GM18520 (cell line): ENCODE measurements around the gene PPP1R27.
"Not testable (repeated sequence)": the region's sequence is repeated elsewhere in the genome, so short reads cannot be mapped to it uniquely, and the experiment has no call there.

Experiments
- ATAC-seq: cut with Tn5 transposase; IDR thresholded peaks from one replicate; pipeline ENCODE4 v1.9.1; 2021; ENCODE audit not compliant: unreplicated experiment

The PPP1R27 gene

DNA sequence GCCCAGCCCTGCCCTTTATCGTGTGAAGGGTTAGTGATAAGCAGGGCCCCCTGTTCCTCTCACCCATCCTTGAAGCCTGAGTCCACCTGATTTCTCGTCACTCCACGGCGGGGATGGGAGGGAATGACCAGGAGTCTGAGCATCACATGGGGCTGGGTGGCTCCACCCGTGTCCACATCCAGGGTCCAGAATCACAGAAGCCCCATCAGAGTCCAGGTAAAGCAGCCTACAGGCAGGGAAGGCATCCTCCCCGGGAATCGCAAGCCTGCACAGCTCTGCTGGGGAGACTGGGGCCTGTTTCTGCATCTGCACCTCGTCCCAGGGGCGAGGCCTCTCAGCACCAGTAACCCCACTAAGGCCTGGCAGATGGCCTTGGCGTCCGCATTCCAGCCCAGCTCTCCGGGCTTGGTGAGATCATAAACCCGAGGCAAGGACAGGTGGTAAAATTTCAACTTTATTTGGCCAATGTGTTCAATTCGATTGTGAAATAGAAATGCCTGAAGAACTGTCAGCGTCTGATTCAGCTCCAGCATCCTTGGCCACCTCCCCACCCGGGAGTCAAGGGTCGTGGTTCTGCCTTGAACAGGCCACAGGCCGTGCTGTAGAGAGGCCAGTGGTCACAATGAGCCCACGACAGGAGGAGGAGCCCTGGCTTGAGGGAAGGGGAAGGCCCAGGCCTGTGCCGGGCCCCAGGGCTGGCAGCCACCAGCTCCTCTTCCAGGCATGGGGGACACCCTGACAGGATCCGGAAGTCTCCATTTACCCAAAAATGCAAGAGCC lies 8.1 kb upstream of the PPP1R27 start:
- ATAC-seq, result no peak

DNA sequence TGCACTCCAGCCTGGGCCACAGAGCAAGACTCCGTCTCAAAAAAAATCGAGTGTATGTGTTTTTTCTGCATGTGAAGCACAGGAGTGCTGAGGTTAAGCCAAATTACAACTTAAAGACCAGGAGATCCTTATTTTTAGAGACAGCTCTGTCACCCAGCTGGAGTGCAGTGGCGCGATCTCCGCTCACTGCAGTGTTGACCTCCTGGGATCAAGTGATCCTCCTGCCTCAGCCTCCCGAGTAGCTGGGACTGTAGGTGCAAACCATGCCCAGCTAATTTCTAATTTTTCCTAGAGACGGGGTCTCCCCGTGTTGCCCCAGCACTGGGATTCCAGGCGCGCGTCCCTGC lies 7.5 kb upstream of the PPP1R27 start:
- no peak for ATAC-seq

DNA sequence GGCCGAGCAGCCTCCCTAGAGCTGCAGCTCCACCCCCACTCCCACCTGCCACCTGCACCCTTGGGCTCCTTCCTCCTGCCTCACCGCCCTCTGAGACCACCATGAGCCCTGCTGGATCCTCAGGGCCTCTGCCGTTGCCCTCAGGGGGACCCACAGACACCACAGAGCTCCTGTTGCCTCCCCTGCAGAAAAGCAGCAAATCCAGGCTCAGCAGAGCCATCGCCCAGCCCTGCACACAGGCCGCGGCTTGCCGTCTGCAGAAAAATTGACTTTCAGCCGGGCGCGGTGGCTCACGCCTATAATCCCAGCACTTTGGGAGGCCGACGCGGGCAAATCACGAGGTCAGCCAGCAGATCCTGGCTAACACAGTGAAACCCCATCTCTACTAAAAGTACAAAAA lies 7.0 kb upstream of the PPP1R27 start:
- ATAC-seq, result no peak

DNA sequence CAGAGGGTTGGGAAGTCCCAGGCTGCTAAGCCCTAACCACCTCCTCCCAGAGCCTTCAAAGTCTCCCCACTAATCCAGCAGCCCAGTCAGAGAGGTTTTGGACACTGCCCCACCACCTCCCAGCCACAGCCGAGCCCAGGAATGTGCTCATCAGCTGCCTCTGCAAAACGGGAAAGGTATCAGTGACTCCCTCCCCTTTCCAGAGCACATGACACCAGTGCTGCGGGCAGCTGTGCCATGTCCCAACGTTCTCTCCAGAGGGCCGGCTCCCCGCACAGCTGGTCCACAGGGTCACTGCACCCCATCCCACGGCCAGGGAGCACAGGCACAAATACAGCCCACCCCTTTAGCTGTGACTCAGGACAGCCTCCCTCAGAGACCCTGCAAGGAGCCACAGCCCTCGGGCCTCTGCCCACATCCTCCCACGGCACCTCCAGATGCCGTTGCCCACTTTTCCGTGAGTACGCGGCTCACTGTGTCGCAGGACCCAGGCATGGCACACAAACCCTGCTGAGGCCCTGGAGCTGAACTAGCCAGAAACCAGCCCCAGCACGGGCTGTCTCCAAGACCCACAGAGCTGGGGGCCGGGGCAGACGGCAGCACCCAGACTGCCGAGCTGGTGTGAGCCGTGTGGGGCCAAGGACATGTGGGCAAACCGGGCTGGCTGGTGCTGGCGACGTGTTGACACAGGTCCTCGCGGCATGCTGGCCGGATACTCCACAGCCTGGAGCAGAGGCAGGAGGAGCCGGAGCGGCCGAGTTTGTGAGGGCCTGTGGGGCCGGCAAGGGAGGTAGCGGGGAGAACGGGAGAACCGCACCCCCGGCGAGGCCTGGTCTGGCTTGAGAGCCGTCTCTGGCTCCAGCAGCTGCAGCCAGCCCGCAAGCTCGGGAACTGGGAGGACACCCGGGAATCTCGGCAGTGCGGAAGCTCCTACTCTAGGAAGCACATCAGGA lies 6.3 kb upstream of the PPP1R27 start:
- ATAC-seq, result no peak

DNA sequence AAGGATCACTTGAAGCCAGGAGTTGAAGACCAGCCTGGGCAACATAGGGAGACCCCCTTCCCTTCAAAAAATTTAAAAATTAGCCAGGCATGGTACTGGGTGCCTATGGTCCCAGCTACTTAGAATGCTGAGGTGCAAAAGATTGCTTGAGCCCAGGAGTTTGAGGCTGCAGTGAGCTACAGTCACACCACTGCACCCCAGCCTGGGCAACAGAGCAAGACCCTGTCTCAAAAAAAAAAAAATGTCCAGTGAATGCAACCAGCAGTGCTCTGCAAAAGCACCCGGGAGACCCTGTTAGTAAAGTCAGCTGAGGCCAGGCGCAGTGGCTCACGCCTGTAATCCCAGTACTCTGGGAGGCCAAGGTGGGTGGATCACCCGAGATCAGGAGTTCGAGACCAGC lies 5.2 kb upstream of the PPP1R27 start:
- not testable (repeated sequence) for ATAC-seq

DNA sequence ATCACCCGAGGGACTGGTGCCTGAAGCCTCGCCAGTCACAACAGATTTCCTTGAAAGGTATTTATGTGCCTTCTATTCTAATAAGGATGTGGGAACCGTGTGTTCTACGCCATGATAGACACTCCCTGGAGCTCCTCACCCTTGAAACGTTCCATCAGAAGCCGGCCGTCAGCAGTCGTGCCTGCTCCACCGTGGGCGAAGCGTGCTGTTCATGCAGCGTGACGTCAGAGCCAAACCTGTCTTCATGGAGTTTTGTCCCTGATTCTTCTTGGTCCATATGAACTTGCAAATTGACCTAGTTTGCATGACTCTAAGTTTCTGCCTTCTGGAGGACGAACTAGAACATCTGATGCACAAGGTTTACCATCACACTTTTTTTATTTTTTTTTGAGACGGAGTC lies 4.5 kb upstream of the PPP1R27 start:
- no peak for ATAC-seq

DNA sequence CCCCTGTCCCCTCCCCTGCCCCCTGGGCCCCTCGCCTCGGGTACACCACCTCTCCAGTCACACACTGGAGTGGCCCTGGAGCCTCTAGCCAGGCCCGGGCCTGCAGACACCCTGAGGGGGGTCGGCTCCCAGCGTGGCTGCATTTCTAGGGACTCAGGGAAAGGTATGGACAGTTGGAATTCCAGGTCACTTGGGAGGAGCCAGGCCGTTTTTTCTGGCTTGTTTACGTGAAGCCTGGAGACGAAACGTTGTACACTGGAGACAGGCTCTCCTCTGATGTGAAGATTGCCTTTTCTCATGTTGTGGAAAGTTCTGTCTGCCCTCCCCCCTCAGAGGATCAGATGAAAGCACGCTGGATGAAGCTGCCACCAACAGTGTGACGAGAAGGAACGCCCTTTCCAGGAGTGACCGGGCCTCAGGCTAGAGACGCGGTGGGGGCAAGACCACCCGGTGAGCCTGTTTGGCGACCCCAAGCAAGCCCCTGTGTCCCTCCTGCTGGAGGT lies 4.0 kb upstream of the PPP1R27 start:
- ATAC-seq, result no peak

DNA sequence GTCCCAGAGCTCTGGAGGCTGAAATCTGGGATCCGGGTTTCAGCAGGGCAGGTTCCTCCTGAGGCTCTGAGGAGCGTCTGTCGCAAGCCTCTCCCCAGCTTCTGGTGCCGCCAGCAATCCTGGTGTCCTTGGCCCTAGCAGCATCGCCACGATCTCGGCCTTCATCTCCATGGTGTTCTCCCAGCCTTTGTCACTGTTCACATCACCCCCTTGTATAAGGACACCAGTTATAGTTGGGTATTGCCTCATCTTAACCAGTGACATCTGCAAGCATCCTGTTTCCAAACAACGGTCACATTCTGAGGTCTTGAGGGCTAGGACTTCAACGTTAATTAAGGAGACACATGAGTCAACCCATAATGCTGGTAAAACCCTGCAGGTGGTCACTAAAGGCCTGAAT lies 2.8 kb upstream of the PPP1R27 start:
- no peak for ATAC-seq

DNA sequence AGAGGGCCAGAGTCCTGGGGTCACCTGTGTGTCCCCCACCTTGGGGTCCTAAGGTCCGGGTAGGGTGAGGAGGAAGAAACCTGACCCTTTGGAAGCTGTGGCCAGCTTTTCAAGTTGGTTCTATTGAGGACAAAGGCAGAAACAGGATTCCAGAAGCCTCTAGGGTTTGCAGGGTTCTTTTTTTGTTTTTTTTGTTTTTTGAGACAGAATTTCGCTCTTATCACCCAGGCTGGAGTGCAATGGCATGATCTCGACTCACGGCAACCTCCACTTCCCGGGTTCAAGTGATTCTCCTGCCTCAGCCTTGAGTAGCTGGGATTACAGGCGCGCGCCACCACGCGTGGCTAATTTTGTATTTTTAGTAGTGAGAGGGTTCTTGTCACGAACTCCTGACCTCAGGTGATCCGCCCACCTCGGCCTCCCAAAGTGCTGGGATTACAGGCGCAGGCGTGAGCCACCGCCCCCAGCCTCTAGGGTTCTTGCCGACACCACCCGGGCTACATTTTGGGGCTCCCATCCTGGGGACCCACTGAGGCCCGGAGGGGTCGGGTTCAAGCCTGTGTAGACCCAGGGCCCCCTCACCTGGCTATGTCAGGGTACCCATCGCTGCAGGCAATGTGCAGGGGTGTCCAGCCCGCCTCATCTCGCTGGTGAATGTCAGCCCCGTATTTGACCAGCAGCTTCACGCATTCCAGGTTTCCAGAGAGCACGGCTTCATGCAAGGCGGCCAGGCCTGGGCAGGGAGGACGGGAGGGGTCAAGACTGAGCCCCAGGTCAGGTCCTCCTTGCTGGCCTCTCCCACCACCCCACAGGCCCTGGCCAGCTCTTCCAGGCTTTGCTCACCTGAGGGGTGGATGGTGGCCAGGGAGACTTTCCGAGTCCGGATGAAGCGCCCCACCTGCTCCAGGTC lies 674 bp downstream of the PPP1R27 start:
- no peak for ATAC-seq

DNA sequence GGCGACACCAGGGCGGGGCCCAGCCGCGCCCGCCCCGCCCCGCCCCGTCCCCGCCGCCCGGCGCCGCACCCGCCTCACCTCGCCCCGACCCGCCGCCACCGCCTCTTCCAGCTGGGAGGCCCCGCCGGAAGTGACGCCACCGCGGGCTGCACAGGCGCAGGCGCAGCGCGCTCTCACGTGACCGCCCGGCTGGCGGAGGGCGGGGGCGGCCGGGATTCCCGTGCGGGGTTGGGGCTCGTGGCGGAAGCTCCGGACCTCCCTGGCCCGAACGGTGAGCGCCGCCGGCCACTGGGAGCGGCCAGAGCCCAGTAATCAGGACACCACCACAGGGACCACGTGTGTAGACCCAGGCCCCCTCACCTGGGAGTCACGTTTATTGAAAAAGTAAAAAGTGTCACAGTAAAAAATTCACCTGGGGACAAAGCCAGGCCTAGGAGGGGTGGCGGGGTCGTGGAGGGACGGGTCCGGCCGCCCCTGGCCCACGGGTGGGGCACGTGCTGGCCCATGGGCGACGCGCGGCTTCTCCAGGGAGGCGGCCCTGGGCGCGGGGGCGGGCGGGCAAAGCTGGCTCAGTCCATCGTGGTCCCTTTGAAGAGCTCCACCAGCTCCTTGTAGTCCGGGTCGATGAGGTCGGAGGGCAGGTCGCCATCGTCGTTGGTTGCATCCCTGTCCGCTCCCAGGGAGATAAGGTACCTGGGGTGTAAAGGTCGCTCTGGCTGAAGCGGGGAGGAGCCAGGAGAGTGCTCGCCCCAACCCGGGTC lies 1.5 kb downstream of the PPP1R27 start, which contains the start of gene MCRIP1:
Gene MCRIP1, minus strand, starts transcription at position 132 of the 761 bp plus-strand sequence. CDS start 8,785 bp downstream, outside the sequence.
- ATAC-seq, result peak; percentile 1

DNA sequence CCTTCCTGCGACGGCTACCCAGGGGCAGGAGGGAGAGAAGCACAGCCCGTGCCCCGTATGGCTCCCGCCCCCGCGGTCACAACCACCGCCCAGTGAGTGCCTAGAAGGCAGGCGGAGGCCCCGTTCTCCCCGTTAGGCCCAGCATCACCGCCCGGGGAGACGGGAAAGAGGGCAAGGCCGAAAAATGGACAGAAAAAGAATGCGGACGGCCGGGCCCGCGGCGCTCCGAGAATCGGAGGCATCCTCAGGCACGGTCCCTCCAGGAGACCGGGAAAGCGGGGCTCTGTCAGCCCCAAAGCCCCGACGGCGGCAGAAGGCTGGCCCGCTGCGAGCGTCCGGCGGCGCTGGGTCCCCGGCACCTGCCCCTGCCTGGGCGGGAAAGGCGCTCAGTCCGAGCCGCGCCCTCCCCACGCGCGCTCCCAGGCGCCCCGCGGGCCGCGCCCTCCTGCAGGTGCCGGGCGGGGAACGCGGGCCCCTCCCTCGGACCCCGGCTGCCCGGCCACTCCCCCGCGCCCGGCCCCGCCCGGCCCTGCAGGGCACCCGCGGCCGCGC lies 2.2 kb downstream of the PPP1R27 start:
- ATAC-seq, result peak; percentile 72

DNA sequence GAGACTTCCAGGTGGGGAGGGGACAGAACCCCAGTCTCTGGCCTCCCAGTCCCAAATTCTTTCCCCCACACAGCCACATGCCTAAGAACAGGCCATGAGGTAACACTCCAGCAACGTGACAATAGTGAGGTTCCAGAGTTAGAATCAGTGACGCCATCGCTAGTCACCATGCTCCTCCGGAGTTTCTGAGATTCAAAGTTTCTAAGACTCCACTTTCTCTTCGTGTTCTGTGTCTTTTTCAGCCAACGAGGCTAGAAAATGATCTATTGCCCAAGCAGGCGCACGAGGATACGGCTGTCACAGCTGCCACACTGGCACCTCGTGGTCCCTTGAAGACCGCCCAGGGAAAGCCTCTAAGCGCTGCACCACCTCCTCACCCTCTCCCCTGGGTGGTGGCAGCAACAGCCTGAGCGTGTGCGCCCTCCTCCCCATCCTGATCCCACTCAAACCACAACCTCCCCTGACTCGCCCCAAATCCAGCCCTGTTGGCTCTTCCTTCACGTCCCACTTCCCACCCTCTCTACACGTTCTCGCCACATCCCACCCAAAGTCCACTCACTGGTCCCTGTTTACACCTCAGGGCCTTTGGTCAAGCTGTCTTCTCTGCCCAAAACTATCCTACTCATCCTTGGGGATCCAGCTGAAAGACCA lies 2.8 kb downstream of the PPP1R27 start:
- ATAC-seq, result peak; percentile 9

DNA sequence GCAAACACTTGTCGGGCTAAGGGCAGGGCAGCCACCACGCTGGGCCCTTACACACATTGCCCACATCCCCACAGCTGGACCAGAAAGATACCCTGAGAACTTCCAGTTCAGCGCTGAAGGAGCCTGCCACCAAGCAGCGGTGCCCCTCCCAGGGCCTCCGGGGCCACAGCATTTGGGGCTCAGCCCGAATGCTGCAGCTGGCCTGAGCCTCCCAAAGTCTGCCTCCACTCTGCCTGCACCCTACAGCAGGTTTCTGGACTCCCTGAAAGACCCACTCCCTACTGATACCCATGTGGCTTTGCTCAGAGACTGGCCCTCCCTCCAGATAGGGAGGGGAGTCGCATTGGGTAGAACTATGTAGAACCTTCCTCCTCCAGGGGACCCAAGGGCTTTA lies 3.3 kb downstream of the PPP1R27 start:
- no peak for ATAC-seq

DNA sequence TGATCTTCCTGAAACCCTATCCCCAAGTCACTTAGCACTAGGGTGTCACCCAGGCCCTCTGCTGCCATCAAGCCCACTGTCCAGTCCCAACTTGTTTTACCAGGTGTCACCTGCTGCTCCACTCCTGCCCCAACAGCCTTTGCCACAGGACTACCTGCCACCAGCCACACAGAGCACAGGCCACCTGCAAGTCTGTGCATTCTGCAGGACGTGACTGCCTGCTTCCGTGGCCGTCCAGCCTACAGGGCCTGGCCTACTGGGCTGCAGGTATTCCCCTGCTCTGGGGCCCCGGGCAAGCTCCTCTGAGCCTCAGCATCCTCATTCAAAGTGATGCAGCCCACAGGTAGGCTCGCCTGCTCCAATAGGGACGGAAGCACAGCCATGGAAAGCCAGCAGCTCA lies 5.0 kb downstream of the PPP1R27 start:
- no peak for ATAC-seq

DNA sequence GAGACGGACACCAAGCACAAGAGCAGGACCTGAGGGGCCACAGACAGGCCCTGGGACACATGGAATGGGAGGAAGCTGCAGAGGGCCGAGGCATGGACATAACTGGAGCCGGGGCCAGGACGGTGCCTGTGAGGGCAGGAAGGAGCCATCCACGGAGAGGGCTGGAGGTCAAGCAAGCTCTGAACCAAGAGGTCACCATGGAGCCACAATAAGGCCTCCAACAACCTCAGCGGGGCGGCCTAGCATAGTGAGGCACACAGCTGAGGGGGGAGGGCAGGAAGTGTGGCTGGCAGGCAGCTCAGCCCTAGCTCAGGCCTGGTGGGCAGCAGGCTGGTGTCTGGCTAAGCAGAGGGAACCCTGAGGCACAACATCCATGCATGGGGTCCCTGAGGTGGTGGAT lies 6.2 kb downstream of the PPP1R27 start:
- no peak for ATAC-seq

DNA sequence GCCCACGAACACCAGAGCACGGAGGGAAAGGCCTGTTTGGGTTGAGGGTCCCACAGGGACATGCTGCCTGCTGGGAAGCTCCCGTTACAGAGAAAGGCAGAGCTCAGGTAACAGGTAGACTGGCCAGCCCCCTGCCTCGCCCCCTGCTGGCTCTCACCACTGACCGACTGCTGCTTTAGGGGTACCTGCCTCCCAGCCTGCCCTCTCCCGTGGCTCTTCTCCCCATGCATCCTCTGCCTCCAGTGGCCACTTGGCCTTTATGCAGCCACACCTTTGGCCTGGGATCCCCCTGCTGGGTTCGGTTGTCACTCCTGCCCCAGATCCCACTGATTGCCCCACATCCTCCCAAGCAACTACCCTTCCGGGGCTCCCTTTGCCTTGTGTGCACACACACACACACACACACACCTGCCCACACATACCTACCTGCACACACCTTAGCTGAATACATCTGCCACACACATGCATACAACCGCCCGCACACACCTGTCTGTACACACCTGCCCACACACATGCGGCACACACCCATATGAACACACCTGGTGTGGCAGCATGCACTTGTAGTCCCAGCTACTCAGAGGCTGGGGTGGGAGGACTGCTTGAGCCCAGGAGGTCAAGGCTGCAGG lies 8.9 kb downstream of the PPP1R27 start:
- ATAC-seq, result no peak

DNA sequence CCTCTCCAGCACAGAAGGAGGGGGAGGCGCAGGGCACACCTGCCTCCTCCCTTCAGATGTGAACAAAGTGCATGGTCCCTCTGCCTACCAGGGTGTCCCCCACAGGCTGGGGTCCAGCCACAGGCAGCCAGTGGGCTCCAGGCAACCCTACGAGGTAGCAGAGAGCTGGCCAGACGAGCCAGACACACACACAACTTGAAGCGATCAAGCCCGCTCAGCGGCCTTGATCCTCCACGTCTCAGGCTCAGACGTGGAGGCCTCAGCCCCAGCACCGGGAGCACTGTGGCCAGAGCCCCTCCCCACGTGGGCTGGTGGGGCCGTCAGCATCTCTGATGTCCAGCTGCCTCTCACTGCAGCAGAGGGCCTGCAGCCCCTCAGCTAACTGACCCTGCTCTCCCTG lies 10.3 kb downstream of the PPP1R27 start:
- no peak for ATAC-seq

DNA sequence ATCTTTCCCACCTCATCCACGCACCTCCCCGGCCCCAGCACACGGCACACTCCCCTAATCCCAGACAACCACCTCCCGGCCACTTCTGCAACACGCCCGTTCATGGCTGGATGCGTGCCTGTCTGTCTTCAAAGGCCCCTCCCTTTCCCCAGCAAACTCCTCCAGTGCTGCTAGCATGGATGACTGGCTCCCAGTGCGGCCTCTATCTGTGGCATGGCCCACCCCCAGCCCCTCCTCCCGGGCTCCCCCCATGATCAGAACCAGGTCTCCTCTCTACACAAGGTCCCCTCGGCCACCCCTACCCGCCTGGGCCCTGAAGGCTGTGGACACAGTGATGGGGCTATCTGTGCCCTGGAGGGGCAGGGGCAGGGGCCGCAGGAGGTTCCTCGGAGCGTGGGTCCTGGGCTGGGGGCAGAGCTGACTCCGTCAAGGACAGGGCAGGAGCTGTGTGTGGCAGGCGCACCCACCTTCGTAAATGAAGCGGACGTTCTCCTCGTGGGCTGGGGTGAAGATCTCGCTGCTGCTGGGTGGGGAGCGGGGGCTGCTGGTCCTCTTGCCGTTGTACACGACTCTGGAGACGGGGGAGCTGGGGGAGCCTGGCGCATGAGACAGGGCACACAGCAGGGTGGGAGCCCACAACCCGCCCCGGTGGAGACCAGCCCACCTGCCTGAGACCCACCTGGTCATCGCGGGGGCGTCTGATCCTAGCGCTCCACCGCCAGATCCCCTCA lies 10.9 kb downstream of the PPP1R27 start:
- no peak for ATAC-seq
